Astrocyte (in vitro differentiated cells and primary cell): Measurements from ENCODE around the gene FGF10. TPM values are rescaled to one million over a fixed set of nuclear protein-coding genes. Genes with fewer than 3 reads are reported as not detected.

Experiments
- DNase-seq: peaks from one replicate; pipeline ENCODE4 v3.0.0-alpha.2; 2010; ENCODE audit warnings: low read depth
- FAIRE-seq: peaks from 2 replicates; lab custom pipeline; 2011; peaks lifted over from hg19 to GRCh38; lab: Jason Lieb, UNC
- H2AFZ ChIP-seq: 2 replicates; pipeline ENCODE4 v1.6.0; 2012; ENCODE audit warnings: low read depth, low read length, inconsistent platforms
- H3K27ac ChIP-seq: 2 replicates; pipeline ENCODE4 v1.5.1; 2011; ENCODE audit warnings: low read depth, low read length, inconsistent platforms
- H3K27me3 ChIP-seq: 2 replicates; pipeline ENCODE4 v1.6.0; 2011; ENCODE audit warnings: low read length, inconsistent platforms; ENCODE audit not compliant: insufficient read depth
- H3K36me3 ChIP-seq: 2 replicates; pipeline ENCODE4 v1.5.1; 2011; ENCODE audit warnings: low read length, inconsistent platforms; ENCODE audit not compliant: insufficient read depth
- H3K4me1 ChIP-seq: 2 replicates; pipeline ENCODE4 v1.5.1; 2011; ENCODE audit warnings: low read length, inconsistent platforms; ENCODE audit not compliant: insufficient read depth
- H3K4me2 ChIP-seq: 2 replicates; pipeline ENCODE4 v1.6.0; 2012; ENCODE audit warnings: low read length, inconsistent platforms
- H3K4me3 ChIP-seq: 2 replicates; pipeline ENCODE4 v1.5.1; 2011; ENCODE audit warnings: low read depth, mild to moderate bottlenecking, low read length, inconsistent platforms; ENCODE audit not compliant: insufficient read depth
- H3K79me2 ChIP-seq: 2 replicates; pipeline ENCODE4 v1.6.0; 2012; ENCODE audit warnings: mild to moderate bottlenecking, low read length, inconsistent platforms; ENCODE audit not compliant: insufficient read depth
- H3K9ac ChIP-seq: 2 replicates; pipeline ENCODE4 v1.6.0; 2012; ENCODE audit warnings: mild to moderate bottlenecking, low read length, inconsistent platforms
- H3K9me3 ChIP-seq: 2 replicates; pipeline ENCODE4 v1.5.1; 2012; ENCODE audit warnings: low read depth, mild to moderate bottlenecking, low read length, inconsistent platforms; ENCODE audit not compliant: insufficient read depth
- H4K20me1 ChIP-seq: 2 replicates; pipeline ENCODE4 v1.6.0; 2012; ENCODE audit warnings: low read length, inconsistent platforms; ENCODE audit not compliant: insufficient read depth
- H3K27ac Mint-ChIP-seq: one replicate; pipeline ENCODE4 v1.8.0; 2021; ENCODE audit warnings: mild to moderate bottlenecking, mixed read lengths; ENCODE audit not compliant: unreplicated experiment
- H3K27me3 Mint-ChIP-seq: one replicate; pipeline ENCODE4 v1.8.0; 2021; ENCODE audit warnings: low read depth, mixed read lengths; ENCODE audit not compliant: unreplicated experiment
- H3K36me3 Mint-ChIP-seq: one replicate; pipeline ENCODE4 v1.8.0; 2021; ENCODE audit warnings: low read depth, mixed read lengths; ENCODE audit not compliant: unreplicated experiment
- H3K4me1 Mint-ChIP-seq: one replicate; pipeline ENCODE4 v1.8.0; 2021; ENCODE audit warnings: low read depth, mixed read lengths; ENCODE audit not compliant: unreplicated experiment
- H3K4me3 Mint-ChIP-seq: one replicate; pipeline ENCODE4 v1.8.0; 2021; ENCODE audit warnings: mild to moderate bottlenecking, moderate library complexity, mixed read lengths; ENCODE audit not compliant: unreplicated experiment
- H3K9me3 Mint-ChIP-seq: one replicate; pipeline ENCODE4 v1.8.0; 2021; ENCODE audit warnings: mild to moderate bottlenecking, mixed read lengths; ENCODE audit not compliant: unreplicated experiment
- EZH2 ChIP-seq: IDR thresholded peaks from 2 replicates; pipeline ENCODE4 v1.6.1; 2012; ENCODE audit warnings: mild to moderate bottlenecking, low read length, inconsistent platforms; ENCODE audit not compliant: insufficient read depth
- total RNA-seq: library from RNA; stranded (reverse); gene quantifications from 2 replicates; pipeline ENCODE4 v1.2.1, GENCODE V29; 2021
- TF ChIP-seq, protein P1 (sequence below): IDR thresholded peaks from 2 replicates; pipeline ENCODE4 v1.5.1; 2011; ENCODE audit warnings: low read depth, mild to moderate bottlenecking, inconsistent platforms, low read length, moderate library complexity; ENCODE audit not compliant: insufficient read depth

The FGF10 gene
- total RNA-seq, 1 donor from 2014 or later: not detected

DNA sequence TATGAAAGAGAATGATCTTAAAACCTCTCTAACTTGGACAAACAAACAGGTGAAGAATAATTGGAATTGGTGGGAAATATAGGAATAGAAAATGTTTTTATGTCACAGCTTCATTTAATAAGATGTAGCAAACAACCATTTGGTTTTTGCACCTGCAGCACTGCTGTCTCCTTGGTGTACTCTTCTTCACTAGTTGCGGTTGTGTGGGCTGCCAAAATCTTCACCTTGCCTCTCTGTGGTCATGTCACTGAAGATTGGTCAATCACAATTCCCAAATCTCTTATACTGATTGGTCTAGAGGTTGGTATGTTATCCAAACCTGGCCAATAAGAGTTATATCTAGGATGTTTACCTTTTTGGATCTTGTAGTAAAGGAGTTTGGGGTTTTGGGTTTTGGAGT, 88.7 kb downstream of the FGF10 start:
- H3K27me3 ChIP-seq: no peaks in the 10 kb centered on the region
- DNase-seq (no peak), FAIRE-seq (no peak)
- no peak overlapping the region for H3K4me2 ChIP-seq
- H3K4me3 Mint-ChIP-seq: no peak overlapping the region
- no peaks in the 10 kb centered on the region for H3K79me2 ChIP-seq
- no peaks in the 10 kb centered on the region for H4K20me1 ChIP-seq
- H3K9ac ChIP-seq: no peak overlapping the region
- no peaks in the 10 kb centered on the region for H3K9me3 ChIP-seq
- H3K27ac ChIP-seq: no peak overlapping the region
- no peaks in the 10 kb centered on the region for H3K4me1 Mint-ChIP-seq
- H3K36me3 ChIP-seq: no peaks in the 10 kb centered on the region
- no peak overlapping the region for H2AFZ ChIP-seq
- no peaks in the 10 kb centered on the region for H3K9me3 Mint-ChIP-seq
- H3K36me3 Mint-ChIP-seq: no peaks in the 10 kb centered on the region
- H3K4me1 ChIP-seq: no peaks in the 10 kb centered on the region
- TF ChIP-seq, protein P1, sequence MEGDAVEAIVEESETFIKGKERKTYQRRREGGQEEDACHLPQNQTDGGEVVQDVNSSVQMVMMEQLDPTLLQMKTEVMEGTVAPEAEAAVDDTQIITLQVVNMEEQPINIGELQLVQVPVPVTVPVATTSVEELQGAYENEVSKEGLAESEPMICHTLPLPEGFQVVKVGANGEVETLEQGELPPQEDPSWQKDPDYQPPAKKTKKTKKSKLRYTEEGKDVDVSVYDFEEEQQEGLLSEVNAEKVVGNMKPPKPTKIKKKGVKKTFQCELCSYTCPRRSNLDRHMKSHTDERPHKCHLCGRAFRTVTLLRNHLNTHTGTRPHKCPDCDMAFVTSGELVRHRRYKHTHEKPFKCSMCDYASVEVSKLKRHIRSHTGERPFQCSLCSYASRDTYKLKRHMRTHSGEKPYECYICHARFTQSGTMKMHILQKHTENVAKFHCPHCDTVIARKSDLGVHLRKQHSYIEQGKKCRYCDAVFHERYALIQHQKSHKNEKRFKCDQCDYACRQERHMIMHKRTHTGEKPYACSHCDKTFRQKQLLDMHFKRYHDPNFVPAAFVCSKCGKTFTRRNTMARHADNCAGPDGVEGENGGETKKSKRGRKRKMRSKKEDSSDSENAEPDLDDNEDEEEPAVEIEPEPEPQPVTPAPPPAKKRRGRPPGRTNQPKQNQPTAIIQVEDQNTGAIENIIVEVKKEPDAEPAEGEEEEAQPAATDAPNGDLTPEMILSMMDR: no peak
- no peak for TF ChIP-seq EZH2
- no peaks in the 10 kb centered on the region for H3K27me3 Mint-ChIP-seq
- no peak overlapping the region for H3K27ac Mint-ChIP-seq
- H3K4me3 ChIP-seq: no peak overlapping the region

DNA sequence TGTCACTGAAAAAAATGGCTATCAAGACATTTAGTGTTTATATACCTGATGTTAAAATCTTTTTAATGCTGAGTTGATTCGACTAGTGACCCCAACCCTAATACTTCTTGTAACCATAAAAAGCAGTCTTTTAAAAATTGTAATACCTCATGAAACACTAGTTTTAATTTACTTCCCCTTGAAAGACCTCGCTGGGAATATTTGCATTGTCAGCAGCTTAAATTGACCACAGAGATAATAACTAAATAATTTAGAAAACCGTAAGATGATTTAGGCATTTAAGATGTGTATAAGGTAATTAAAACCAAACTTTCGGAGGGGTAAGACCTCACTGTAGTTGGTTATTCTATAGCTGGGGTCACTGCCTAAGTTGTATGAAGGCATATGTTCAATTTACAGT, 89.8 kb downstream of the FGF10 start:
- Histone ChIP-seq H2AFZ (no peak overlapping the region), H3K9me3 (no peaks in the 10 kb centered on the region), H3K4me2 (no peak overlapping the region), H3K4me1 (no peaks in the 10 kb centered on the region), H3K27ac (no peak overlapping the region), H3K27me3 (no peaks in the 10 kb centered on the region), H4K20me1 (no peaks in the 10 kb centered on the region), H3K79me2 (no peaks in the 10 kb centered on the region), H3K9ac (no peak overlapping the region), H3K4me3 (no peak overlapping the region), H3K36me3 (no peaks in the 10 kb centered on the region)
- no peaks in the 10 kb centered on the region for H3K9me3 Mint-ChIP-seq
- TF ChIP-seq, protein P1: no peak
- no peak for TF ChIP-seq EZH2
- DNase-seq: no peak
- H3K27me3 Mint-ChIP-seq: no peaks in the 10 kb centered on the region
- H3K4me3 Mint-ChIP-seq: no peak overlapping the region
- H3K36me3 Mint-ChIP-seq: no peaks in the 10 kb centered on the region
- FAIRE-seq: no peak
- no peaks in the 10 kb centered on the region for H3K4me1 Mint-ChIP-seq
- no peak overlapping the region for H3K27ac Mint-ChIP-seq

DNA sequence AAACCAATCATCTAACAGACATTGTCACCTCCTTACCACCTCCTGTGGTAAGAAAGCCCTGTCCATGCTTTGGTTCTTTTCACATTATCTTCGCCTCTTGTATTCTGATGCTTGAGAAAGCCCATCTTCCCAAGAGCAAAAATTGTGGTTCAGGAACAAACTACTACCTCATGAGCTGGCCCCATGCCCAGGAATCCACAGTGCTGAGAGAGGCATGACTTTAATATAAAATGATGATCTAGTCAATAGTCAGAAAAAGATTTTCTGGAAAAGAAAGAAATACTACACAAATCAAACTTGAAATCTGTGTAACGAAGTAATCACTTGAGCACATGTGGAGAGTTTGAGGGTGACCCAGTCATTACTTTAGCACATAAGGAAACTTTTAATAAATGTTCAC, 94.7 kb downstream of the FGF10 start:
- Histone ChIP-seq H4K20me1 (no peaks in the 10 kb centered on the region), H2AFZ (no peak overlapping the region), H3K27ac (no peak overlapping the region), H3K4me2 (no peak overlapping the region), H3K36me3 (no peaks in the 10 kb centered on the region), H3K9me3 (no peaks in the 10 kb centered on the region), H3K27me3 (no peaks in the 10 kb centered on the region), H3K4me3 (no peak overlapping the region), H3K79me2 (no peaks in the 10 kb centered on the region), H3K4me1 (no peaks in the 10 kb centered on the region), H3K9ac (no peak overlapping the region)
- Mint-ChIP-seq H3K36me3 (no peaks in the 10 kb centered on the region), H3K4me3 (no peak overlapping the region), H3K4me1 (no peaks in the 10 kb centered on the region), H3K27me3 (no peaks in the 10 kb centered on the region), H3K9me3 (no peaks in the 10 kb centered on the region), H3K27ac (no peak overlapping the region)
- no peak for DNase-seq
- FAIRE-seq: no peak
- TF ChIP-seq EZH2: no peak
- TF ChIP-seq, protein P1: no peak
